Femur (tissue), 1 donor: Measurements from ENCODE around the gene AZU1.
"Not testable (repeated sequence)": the region's sequence is repeated elsewhere in the genome, so short reads cannot be mapped to it uniquely, and the experiment has no call there.

Source experiments
- DNase-seq: peaks from one replicate; pipeline ENCODE4 v3.0.0-alpha.2; 2017

Gene AZU1

GRCh38 chr19:875265-875879 is 47.7 kb downstream of the AZU1 start:
- DNase-seq, result no peak

GRCh38 chr19:876089-876488 is 48.5 kb downstream of the AZU1 start:
- no peak for DNase-seq

GRCh38 chr19:876780-877314 is 49.2 kb downstream of the AZU1 start:
- DNase-seq, result no peak

GRCh38 chr19:877992-878660 is 50.5 kb downstream of the AZU1 start:
- not testable (repeated sequence) for DNase-seq

GRCh38 chr19:878751-879561 is 51.3 kb downstream of the AZU1 start:
- DNase-seq, result not testable (repeated sequence)

- DNase-seq, result no peak
Measured at GRCh38 chr19:879711-880438, 52.2 kb downstream of the AZU1 start.
